H1 (cell line): ENCODE measurements around the gene BAZ2B. TPM values are rescaled to one million over a fixed set of nuclear protein-coding genes. Genes with fewer than 3 reads are reported as not detected.

Experiments
- CTCF ChIA-PET: fragments of 300-600 bp; sonication (Branson Sonifier 250); formaldehyde crosslinking; loops from one replicate; lab custom pipeline; 2021; ENCODE audit not compliant: partially characterized antibody; lab: Charles Lee
- POLR2A ChIA-PET: fragments of 300-600 bp; sonication (Branson Sonifier 250); formaldehyde crosslinking; loops from one replicate; lab custom pipeline; 2021; ENCODE audit warnings: inconsistent platforms; ENCODE audit not compliant: partially characterized antibody; lab: Charles Lee
- DNase-seq, 2 experiments: peaks; one replicate each; pipeline versions ENCODE4 v3.0.0 to v3.0.0-alpha.2; 2010 to 2022; ENCODE audit warnings: low spot score in 2 of 2, low read depth in 1 of 2, mixed read lengths in 1 of 2
- FAIRE-seq: peaks from 2 replicates; lab custom pipeline; 2011; peaks lifted over from hg19 to GRCh38; lab: Jason Lieb, UNC
- H2AFZ ChIP-seq: 2 replicates; pipeline ENCODE4 v1.8.1; 2012; ENCODE audit warnings: low read length, inconsistent platforms
- H2AK5ac ChIP-seq: 2 replicates; pipeline ENCODE4 v1.6.1; 2013; ENCODE audit warnings: low read depth, low read length
- H2BK120ac ChIP-seq: replicated peaks from 2 replicates; pipeline ENCODE3; 2013; ENCODE audit warnings: low read depth, low read length, inconsistent platforms
- H2BK12ac ChIP-seq: 2 replicates; pipeline ENCODE4 v1.6.1; 2013; ENCODE audit warnings: low read depth, low read length
- H2BK15ac ChIP-seq: 2 replicates; pipeline ENCODE4 v1.6.1; 2013; ENCODE audit warnings: low read length
- H2BK20ac ChIP-seq: 2 replicates; pipeline ENCODE4 v1.6.1; 2013; ENCODE audit warnings: low read length
- H2BK5ac ChIP-seq: 2 replicates; pipeline ENCODE4 v1.6.1; 2013; ENCODE audit warnings: low read depth, low read length
- H3K14ac ChIP-seq: 2 replicates; pipeline ENCODE4 v1.6.1; 2013; ENCODE audit warnings: inconsistent platforms; ENCODE audit not compliant: insufficient read length
- H3K18ac ChIP-seq: 2 replicates; pipeline ENCODE4 v1.6.1; 2013; ENCODE audit warnings: low read length; ENCODE audit errors: extremely low read depth
- H3K23ac ChIP-seq: 2 replicates; pipeline ENCODE4 v1.6.1; 2013; ENCODE audit warnings: inconsistent platforms; ENCODE audit not compliant: insufficient read length
- H3K23me2 ChIP-seq: 2 replicates; pipeline ENCODE4 v1.6.1; 2013; ENCODE audit warnings: low read depth, low read length
- H3K27ac ChIP-seq: 2 replicates; pipeline ENCODE4 v1.6.1; 2011; ENCODE audit warnings: low read depth, low read length, inconsistent platforms
- H3K27me3 ChIP-seq, 4 experiments: replicated peaks in 1 of 4; 1 replicate in 1 of 4; 2 replicates in 3 of 4; pipeline versions ENCODE4 v1.6.1 to v1.8.1; 2011 to 2013; ENCODE audit warnings: low read length in 3 of 4, mild to moderate bottlenecking in 3 of 4, inconsistent platforms in 2 of 4, mixed read lengths in 2 of 4, moderate library complexity in 1 of 4; ENCODE audit not compliant: control insufficient read depth in 3 of 4, insufficient read depth in 3 of 4; ENCODE audit errors: extremely low read depth in 1 of 4
- H3K36me3 ChIP-seq, 4 experiments: 2 replicates each; pipeline versions ENCODE4 v1.6.1 to v1.8.1; 2011 to 2013; ENCODE audit warnings: mild to moderate bottlenecking in 4 of 4, low read length in 3 of 4, moderate library complexity in 2 of 4, control low read depth in 1 of 4, inconsistent platforms in 1 of 4; ENCODE audit not compliant: insufficient read depth in 4 of 4, control insufficient read depth in 2 of 4
- H3K4ac ChIP-seq: replicated peaks from 2 replicates; pipeline ENCODE3; 2013; ENCODE audit warnings: low read length, low read depth, mixed read lengths, inconsistent platforms; ENCODE audit not compliant: insufficient read length
- H3K4me1 ChIP-seq, 4 experiments: replicated peaks in 1 of 4; 1 replicate in 1 of 4; 2 replicates in 3 of 4; pipeline versions ENCODE4 v1.6.1 to v1.8.1; 2011 to 2013; ENCODE audit warnings: low read length in 3 of 4, inconsistent platforms in 2 of 4, mixed read lengths in 1 of 4; ENCODE audit not compliant: insufficient read depth in 4 of 4, control insufficient read depth in 3 of 4
- H3K4me2 ChIP-seq, 2 experiments: 2 replicates each; pipeline versions ENCODE4 v1.6.1 to v1.8.1; 2011 to 2013; ENCODE audit warnings: low read depth in 2 of 2, low read length in 2 of 2, control low read depth in 1 of 2, inconsistent platforms in 1 of 2, mild to moderate bottlenecking in 1 of 2; ENCODE audit not compliant: insufficient read depth in 1 of 2
- H3K4me3 ChIP-seq, 4 experiments: fragments of 200-600, 300-600 bp in 1 of 4; sonication (generic), shearing (Covaris generic), sonication (Bioruptor Twin) in 1 of 4; 2 replicates each; pipeline versions ENCODE4 v1.5.1 to v1.8.1; 2011 to 2016; ENCODE audit warnings: low read length in 4 of 4, low read depth in 3 of 4, control low read depth in 2 of 4, inconsistent platforms in 2 of 4, mild to moderate bottlenecking in 2 of 4, mixed read lengths in 1 of 4, moderate library complexity in 1 of 4; ENCODE audit not compliant: insufficient read depth in 2 of 4; ENCODE audit errors: extremely low read depth in 1 of 4
- H3K56ac ChIP-seq: replicated peaks from 2 replicates; pipeline ENCODE3; 2013; ENCODE audit warnings: low read depth, mild to moderate bottlenecking, mixed read lengths, low read length, inconsistent platforms; ENCODE audit not compliant: insufficient read length
- H3K79me1 ChIP-seq: 2 replicates; pipeline ENCODE4 v1.6.1; 2013; ENCODE audit warnings: low read depth, low read length, control low read depth
- H3K79me2 ChIP-seq, 2 experiments: 2 replicates each; pipeline versions ENCODE4 v1.6.1 to v1.8.1; 2012 to 2013; ENCODE audit warnings: low read length in 2 of 2, mild to moderate bottlenecking in 2 of 2, inconsistent platforms in 1 of 2; ENCODE audit not compliant: insufficient read depth in 2 of 2, control insufficient read depth in 1 of 2
- H3K9ac ChIP-seq, 4 experiments: replicated peaks in 1 of 4; 1 replicate in 1 of 4; 2 replicates in 3 of 4; pipeline versions ENCODE4 v1.6.1 to v1.8.1; 2011 to 2013; ENCODE audit warnings: low read depth in 3 of 4, low read length in 3 of 4, control low read depth in 2 of 4, mild to moderate bottlenecking in 2 of 4, moderate library complexity in 2 of 4, inconsistent platforms in 1 of 4; ENCODE audit errors: extremely low read depth in 1 of 4
- H3K9me3 ChIP-seq, 2 experiments: 2 replicates each; pipeline versions ENCODE4 v1.6.1 to v1.8.1; 2012 to 2013; ENCODE audit warnings: mild to moderate bottlenecking in 2 of 2, moderate library complexity in 2 of 2, control low read depth in 1 of 2, inconsistent platforms in 1 of 2, low read depth in 1 of 2, low read length in 1 of 2, mixed read lengths in 1 of 2; ENCODE audit not compliant: insufficient read depth in 2 of 2
- H4K20me1 ChIP-seq, 2 experiments: replicated peaks in 1 of 2; 2 replicates each; pipeline versions ENCODE3 to v1.8.1; 2011 to 2013; ENCODE audit warnings: inconsistent platforms in 2 of 2, low read length in 2 of 2, mild to moderate bottlenecking in 1 of 2; ENCODE audit not compliant: insufficient read depth in 2 of 2, control insufficient read depth in 1 of 2
- H4K5ac ChIP-seq: 2 replicates; pipeline ENCODE4 v1.6.1; 2013; ENCODE audit warnings: low read length, low read depth, mixed read lengths, inconsistent platforms; ENCODE audit not compliant: insufficient read length
- H4K8ac ChIP-seq: 2 replicates; pipeline ENCODE4 v1.8.0; 2013; ENCODE audit warnings: mild to moderate bottlenecking, moderate library complexity, low read length, inconsistent platforms; ENCODE audit not compliant: insufficient read depth; ENCODE audit errors: extremely low read depth
- H4K91ac ChIP-seq: replicated peaks from 2 replicates; pipeline ENCODE3; 2013; ENCODE audit warnings: low read length, mixed read lengths, inconsistent platforms; ENCODE audit not compliant: insufficient read length
- CBX8 ChIP-seq: fragments of 300-800, 300-1000 bp; sonication (generic); IDR thresholded peaks from 2 replicates; pipeline ENCODE4 v1.7.1; 2016; ENCODE audit warnings: low read depth, low read length, borderline replicate concordance
- CREB1 ChIP-seq: IDR thresholded peaks from 2 replicates; pipeline ENCODE4 v1.6.1; 2012; ENCODE audit warnings: inconsistent platforms
- FOSL1 ChIP-seq: IDR thresholded peaks from 2 replicates; pipeline ENCODE4 v1.6.1; 2011; ENCODE audit warnings: mild to moderate bottlenecking, low read depth, low read length, moderate library complexity; ENCODE audit not compliant: insufficient read depth
- GABPA ChIP-seq: IDR thresholded peaks from 2 replicates; pipeline ENCODE4 v1.6.1; 2011; ENCODE audit warnings: mild to moderate bottlenecking, low read length, moderate library complexity, borderline replicate concordance; ENCODE audit not compliant: insufficient read depth
- JUN ChIP-seq: IDR thresholded peaks from 2 replicates; pipeline ENCODE4 v1.6.1; 2011; ENCODE audit warnings: low read depth, mild to moderate bottlenecking, improper control_type of control experiment, low read length
- JUND ChIP-seq: IDR thresholded peaks from 2 replicates; pipeline ENCODE4 v1.6.1; 2011; ENCODE audit warnings: mild to moderate bottlenecking, improper control_type of control experiment, low read length
- POLR2AphosphoS5 ChIP-seq: IDR thresholded peaks from 2 replicates; pipeline ENCODE4 v1.6.1; 2011; ENCODE audit warnings: low read depth, low read length
- SUZ12 ChIP-seq: fragments of 200-600 bp; sonication (generic); IDR thresholded peaks from 2 replicates; pipeline ENCODE4 v1.6.1; 2012; ENCODE audit warnings: mild to moderate bottlenecking, inconsistent platforms, low read length, moderate library complexity, mixed read lengths
- TAF1 ChIP-seq: IDR thresholded peaks from 2 replicates; pipeline ENCODE4 v1.6.1; 2011; ENCODE audit warnings: mild to moderate bottlenecking, low read depth, low read length
- TAF7 ChIP-seq: optimal IDR thresholded peaks from 2 replicates; pipeline ENCODE3; 2011; ENCODE audit warnings: low read depth, mild to moderate bottlenecking, inconsistent platforms, low read length, moderate library complexity, borderline replicate concordance
- TBP ChIP-seq: IDR thresholded peaks from 2 replicates; pipeline ENCODE4 v1.6.1; 2011; ENCODE audit warnings: low read depth, low read length, improper control_type of control experiment
- TEAD4 ChIP-seq: IDR thresholded peaks from 2 replicates; pipeline ENCODE4 v1.6.1; 2012; ENCODE audit warnings: low read depth, low read length, inconsistent platforms, mixed read lengths
- YY1 ChIP-seq: IDR thresholded peaks from 2 replicates; pipeline ENCODE4 v1.6.1; 2011; ENCODE audit warnings: low read depth, mild to moderate bottlenecking, low read length
- polyA plus RNA-seq, 7 experiments: library from polyadenylated mRNA; depleted of rRNA in 3 of 7; stranded (reverse) in 5 of 7; unstranded in 2 of 7; fragments of >200 nt in 5 of 7; fragments of 200-250 nt in 2 of 7; gene quantifications; 1 replicate in 5 of 7; 2 replicates in 1 of 7; 4 replicates in 1 of 7; pipeline versions ENCODE4 v1.2.1 to v1.2.3, GENCODE V29; 2011 to 2013; ENCODE audit warnings: missing spikeins in 2 of 7, mixed read lengths in 2 of 7
- total RNA-seq: library from RNA; stranded (reverse); fragmentation: NEBNext Ultra II Directional; extraction: Animal tissue kit (Norgen Biotek cat#: 25700); gene quantifications from 2 replicates; pipeline ENCODE4 v1.2.1, GENCODE V29; 2021
- TF ChIP-seq, protein P1 (sequence below): IDR thresholded peaks from 2 replicates; pipeline ENCODE4 v1.6.1; 2012; ENCODE audit warnings: inconsistent platforms
- TF ChIP-seq, protein P2 (sequence below): IDR thresholded peaks from 2 replicates; pipeline ENCODE4 v1.6.1; 2012; ENCODE audit warnings: low read length, inconsistent platforms

Gene BAZ2B
- total and polyA plus RNA-seq, 2 of the 8 experiments (the other 6 are each of a cell fraction or from before 2014, with no cell fraction given) = 15.2 to 46.3 TPM

DNA sequence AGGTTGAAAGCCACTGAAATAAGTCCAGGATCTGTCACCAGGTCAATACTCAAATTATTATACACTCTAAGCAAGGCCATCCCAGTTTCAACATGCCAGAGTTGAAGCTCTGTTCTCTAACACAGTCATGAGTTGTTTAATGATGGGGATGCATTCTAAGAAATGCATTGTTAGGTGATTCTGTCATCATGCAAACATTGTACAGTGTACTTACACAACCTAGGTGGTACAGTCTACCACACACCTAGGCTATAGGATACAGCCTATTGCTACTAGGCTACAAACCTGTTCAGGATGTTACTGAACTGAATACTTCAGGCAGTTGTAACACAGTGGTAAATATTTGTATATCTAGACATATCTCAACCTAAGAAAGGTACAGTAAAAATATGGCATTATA is 162.2 kb downstream of the BAZ2B start:
- H3K18ac ChIP-seq = no peak overlapping the region
- no peak overlapping the region for H3K4ac ChIP-seq
- H4K5ac ChIP-seq = no peak overlapping the region
- no peak overlapping the region for H4K91ac ChIP-seq
- H3K4me1 ChIP-seq = no peaks in the 10 kb centered on the region; a peak in 1 of 7 replicates
- no peak overlapping the region for H3K14ac ChIP-seq
- H3K56ac ChIP-seq = no peak overlapping the region
- H2BK12ac ChIP-seq = no peak overlapping the region
- no peak overlapping the region for H2BK5ac ChIP-seq
- H3K27me3 ChIP-seq = no peaks in the 10 kb centered on the region
- no peak overlapping the region for H2BK15ac ChIP-seq
- no peak overlapping the region for H3K23ac ChIP-seq
- no peak overlapping the region for H3K9ac ChIP-seq
- no peak overlapping the region for H3K27ac ChIP-seq
- H2AK5ac ChIP-seq = no peak overlapping the region
- no peak overlapping the region for H2BK20ac ChIP-seq
- H3K4me3 ChIP-seq = no peak overlapping the region
- no peak overlapping the region for H2AFZ ChIP-seq
- ChIA-PET CTCF (no interaction called here), POLR2A (interaction anchor here (0.8 kb wide), 1 partner anchor 258 kb away, joined by 3 read pairs; the partner anchor contains the start of gene MARCHF7)
- DNase-seq = no peak
- no peak for FAIRE-seq
- H2BK120ac ChIP-seq = no peak overlapping the region
- H3K4me2 ChIP-seq = no peak overlapping the region
- no peaks in the 10 kb centered on the region for H3K79me1 ChIP-seq
- H3K36me3 ChIP-seq = no peaks in the 10 kb centered on the region
- H4K8ac ChIP-seq = no peak overlapping the region
- no peaks in the 10 kb centered on the region for H3K23me2 ChIP-seq
- H4K20me1 ChIP-seq = peaks cover 0 to 3% of the 10 kb centered on the region in 2 experiments
- H3K9me3 ChIP-seq = no peaks in the 10 kb centered on the region
- no peaks in the 10 kb centered on the region for H3K79me2 ChIP-seq
- TF ChIP-seq JUN (no peak), GABPA (no peak), TAF7 (no peak), CREB1 (no peak), TEAD4 (no peak), TBP (no peak), FOSL1 (no peak), YY1 (no peak), POLR2AphosphoS5 (no peak), SUZ12 (no peak), TAF1 (no peak), JUND (no peak), CBX8 (no peak)
- TF ChIP-seq, protein P1, sequence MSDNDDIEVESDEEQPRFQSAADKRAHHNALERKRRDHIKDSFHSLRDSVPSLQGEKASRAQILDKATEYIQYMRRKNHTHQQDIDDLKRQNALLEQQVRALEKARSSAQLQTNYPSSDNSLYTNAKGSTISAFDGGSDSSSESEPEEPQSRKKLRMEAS = no peak
- TF ChIP-seq, protein P2, sequence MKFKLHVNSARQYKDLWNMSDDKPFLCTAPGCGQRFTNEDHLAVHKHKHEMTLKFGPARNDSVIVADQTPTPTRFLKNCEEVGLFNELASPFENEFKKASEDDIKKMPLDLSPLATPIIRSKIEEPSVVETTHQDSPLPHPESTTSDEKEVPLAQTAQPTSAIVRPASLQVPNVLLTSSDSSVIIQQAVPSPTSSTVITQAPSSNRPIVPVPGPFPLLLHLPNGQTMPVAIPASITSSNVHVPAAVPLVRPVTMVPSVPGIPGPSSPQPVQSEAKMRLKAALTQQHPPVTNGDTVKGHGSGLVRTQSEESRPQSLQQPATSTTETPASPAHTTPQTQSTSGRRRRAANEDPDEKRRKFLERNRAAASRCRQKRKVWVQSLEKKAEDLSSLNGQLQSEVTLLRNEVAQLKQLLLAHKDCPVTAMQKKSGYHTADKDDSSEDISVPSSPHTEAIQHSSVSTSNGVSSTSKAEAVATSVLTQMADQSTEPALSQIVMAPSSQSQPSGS = no peak
